PC-9 (cell line): Measurements from ENCODE around the gene SYPL1.

ENCODE experiments used
- EZH2 ChIP-seq: fragments of 200-600 bp; sonication (generic); IDR thresholded peaks from 2 replicates; pipeline ENCODE4 v1.8.0; 2017; ENCODE audit warnings: antibody characterized with exemption, low read depth
- TF ChIP-seq, protein P1 (sequence below): fragments of 200-600 bp; sonication (generic); conservative IDR thresholded peaks from 2 replicates; pipeline ENCODE4 v1.6.1; 2017; ENCODE audit warnings: mixed run types, antibody characterized with exemption, mild to moderate bottlenecking, moderate library complexity

DNA sequence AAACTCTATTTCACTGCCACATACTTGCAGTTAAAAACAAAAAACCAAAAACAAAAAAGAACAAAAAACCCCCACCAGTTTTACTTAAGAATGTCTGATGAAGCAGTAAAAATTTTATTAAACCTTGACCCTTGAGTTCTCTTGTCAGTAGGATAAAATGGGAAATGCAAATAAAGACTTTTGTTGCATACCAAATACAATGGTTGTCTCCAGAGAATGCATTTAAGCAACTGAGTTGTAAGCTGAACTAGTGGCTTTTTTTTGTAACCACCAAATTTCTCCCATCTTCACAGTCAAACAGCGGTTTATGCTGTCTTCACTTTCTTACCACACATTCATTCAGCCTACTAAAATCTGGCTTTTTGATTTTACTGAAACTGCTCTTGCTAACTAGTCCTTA, 3.1 kb downstream of the SYPL1 start:
- TF ChIP-seq, protein P1, sequence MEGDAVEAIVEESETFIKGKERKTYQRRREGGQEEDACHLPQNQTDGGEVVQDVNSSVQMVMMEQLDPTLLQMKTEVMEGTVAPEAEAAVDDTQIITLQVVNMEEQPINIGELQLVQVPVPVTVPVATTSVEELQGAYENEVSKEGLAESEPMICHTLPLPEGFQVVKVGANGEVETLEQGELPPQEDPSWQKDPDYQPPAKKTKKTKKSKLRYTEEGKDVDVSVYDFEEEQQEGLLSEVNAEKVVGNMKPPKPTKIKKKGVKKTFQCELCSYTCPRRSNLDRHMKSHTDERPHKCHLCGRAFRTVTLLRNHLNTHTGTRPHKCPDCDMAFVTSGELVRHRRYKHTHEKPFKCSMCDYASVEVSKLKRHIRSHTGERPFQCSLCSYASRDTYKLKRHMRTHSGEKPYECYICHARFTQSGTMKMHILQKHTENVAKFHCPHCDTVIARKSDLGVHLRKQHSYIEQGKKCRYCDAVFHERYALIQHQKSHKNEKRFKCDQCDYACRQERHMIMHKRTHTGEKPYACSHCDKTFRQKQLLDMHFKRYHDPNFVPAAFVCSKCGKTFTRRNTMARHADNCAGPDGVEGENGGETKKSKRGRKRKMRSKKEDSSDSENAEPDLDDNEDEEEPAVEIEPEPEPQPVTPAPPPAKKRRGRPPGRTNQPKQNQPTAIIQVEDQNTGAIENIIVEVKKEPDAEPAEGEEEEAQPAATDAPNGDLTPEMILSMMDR: no peak
- TF ChIP-seq EZH2: no peak
